Right ventricle myocardium superior (tissue), 1 donor: ENCODE data around the gene TMEM131. TPM values are rescaled to one million over a fixed set of nuclear protein-coding genes. Genes with fewer than 3 reads are reported as not detected.
"Not testable (repeated sequence)": the region's sequence is repeated elsewhere in the genome, so short reads cannot be mapped to it uniquely, and the experiment has no call there.

Experiments
- ATAC-seq: fragments of 200-7000 bp; cut with Tn5 transposase; one replicate; pipeline ENCODE4 v1.9.1; 2020; ENCODE audit warnings: mild to moderate bottlenecking; ENCODE audit not compliant: poor library complexity
- DNase-seq: peaks from one replicate; pipeline ENCODE4 v3.0.0-alpha.2; 2020
- intact Hi-C: fragments of 100-400 bp; cut with DNase I; formaldehyde crosslinking; loops from one replicate; pipeline ENCODE4 v1.11.2; 2022
- total RNA-seq: library from RNA; stranded (reverse); fragmentation: NEBNext Ultra II Directional; extraction: Animal tissue kit (Norgen Biotek cat#: 25700); gene quantifications from one replicate; pipeline ENCODE4 v1.2.1, GENCODE V29; 2021
- donor health status: DM: no; HTN: yes; CAD: no; lungs with severe emphysema.

Gene TMEM131
- total RNA-seq, 1 donor from 2014 or later, result 26.7 TPM

DNA sequence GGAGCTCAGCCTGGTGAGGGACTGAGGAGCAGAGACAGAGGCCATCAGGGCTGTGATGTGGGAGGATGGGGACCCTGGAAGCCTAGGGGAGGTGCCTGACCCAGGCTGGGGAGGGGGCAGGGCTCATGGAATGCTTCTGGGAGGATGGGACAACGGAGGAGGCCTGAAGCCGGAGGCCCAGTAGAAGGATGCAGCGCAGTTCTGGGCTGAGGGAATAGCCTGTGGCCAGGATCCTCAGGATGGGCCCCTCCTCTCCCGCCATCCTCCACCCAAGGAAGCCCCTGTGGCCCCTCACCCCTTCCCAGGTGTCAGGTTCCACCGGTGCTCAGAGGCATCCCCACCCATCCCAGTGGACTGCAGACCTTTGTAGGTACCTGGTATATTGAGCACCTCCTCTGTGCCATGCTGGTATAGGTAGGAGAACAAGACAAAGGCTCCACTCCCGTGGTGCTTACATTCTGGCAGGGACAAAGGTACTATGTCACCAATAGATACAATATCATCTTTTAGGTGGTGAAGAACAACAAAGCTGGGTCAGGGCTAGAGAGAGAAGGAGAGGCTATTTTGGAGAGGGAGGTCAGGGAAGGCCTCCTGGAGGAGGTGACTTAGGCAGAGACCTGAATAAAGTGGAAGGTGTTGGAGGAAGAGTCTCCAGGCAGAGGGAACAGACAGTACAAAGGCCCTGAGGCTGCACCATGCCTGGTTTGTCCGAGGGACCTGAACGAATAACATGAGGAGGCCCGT lies 279.6 kb downstream of the TMEM131 start:
- intact Hi-C loops, result no loop called here
- DNase-seq (no peak), ATAC-seq (no peak)

- intact Hi-C loops, result no loop called here
- DNase-seq (no peak), ATAC-seq (no peak)
Observed at GRCh38 chr2:97714950-97715652, 280.6 kb downstream of the TMEM131 start.

DNA sequence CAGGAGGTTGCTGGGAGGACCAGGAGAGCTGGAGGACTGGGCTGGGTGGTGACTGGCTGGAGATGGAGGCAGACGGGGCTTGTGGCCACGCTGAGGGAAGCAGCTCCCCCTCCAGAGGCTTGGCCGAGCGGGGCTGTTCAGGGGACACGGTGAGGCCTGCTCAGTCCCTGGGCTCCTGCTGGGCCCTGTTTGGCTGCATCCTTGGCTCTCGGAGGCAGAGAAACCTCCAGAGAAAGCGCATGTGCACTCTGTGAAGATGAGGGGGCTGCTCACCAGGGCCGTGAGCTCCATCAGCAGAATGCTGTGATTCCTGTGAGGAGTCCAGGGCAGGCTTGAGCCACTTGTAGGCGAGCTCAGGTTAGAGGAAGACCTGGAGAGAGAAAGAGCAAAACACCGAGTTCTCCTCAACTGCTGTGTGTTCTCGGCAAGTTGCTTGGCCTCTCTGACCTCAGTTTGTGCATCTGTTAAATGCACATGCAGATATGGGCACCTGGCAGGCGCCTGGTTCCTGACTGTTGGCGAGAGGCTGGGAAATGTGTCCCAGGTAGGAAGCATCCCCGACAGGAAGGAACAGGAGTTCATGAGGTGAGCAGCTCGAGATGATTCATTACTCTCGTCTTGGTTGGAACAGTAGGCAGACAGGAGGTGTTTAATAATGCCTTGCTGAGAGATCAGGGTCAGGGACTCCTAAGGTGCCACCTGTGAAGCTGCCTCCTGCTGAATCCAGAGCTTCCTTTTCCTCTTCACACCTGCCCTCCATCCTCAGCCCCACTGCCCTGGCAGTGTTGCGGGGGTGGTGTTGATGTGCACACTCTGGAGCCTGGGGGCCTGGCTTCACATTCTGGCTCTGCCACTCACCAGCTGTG lies 281.4 kb downstream of the TMEM131 start:
- ATAC-seq (no peak), DNase-seq (no peak)
- intact Hi-C loops, result no loop called here

GRCh38 chr2:97713296-97714083 lies 282.3 kb downstream of the TMEM131 start, which contains the start of gene ZAP70:
ZAP70 (plus strand) TSS chr2:97713576; CDS start chr2:97724037, 10,461 bp downstream.
- intact Hi-C loops, result no loop called here
- no peak for DNase-seq

GRCh38 chr2:97712693-97713295 lies 283.0 kb downstream of the TMEM131 start:
- intact Hi-C loops, result no loop called here
- DNase-seq, result no peak
- ATAC-seq, result no peak

More at GRCh38 chr2:97713296-97714083, 282.3 kb downstream of the TMEM131 start, which contains the start of gene ZAP70:
- ATAC-seq, result no peak

DNA sequence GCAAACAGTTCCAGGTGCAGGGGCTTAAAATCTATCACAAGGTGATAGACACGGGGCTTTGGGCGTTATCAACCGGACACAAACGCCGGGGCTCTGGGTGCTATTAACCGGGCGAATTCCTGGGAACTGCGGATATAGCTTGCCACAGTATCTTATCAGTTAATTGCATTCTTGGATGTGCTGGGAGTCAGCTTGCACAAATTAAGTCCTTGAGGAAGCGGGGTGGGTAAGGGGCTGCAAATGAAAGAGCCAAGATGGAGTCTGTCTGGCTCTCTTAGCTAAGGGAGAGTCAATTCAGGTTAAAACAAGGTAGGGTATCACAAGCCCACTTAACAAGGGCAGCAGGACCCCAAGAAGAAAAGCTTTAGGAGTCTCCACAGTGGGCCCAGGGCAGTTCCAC lies 283.6 kb downstream of the TMEM131 start:
- intact Hi-C loops, ATAC-seq, DNase-seq: not testable (repeated sequence)

- intact Hi-C loops, result no loop called here
- no peak for ATAC-seq
- DNase-seq, result no peak
Observed at GRCh38 chr2:97711394-97711711, 284.4 kb downstream of the TMEM131 start.

DNA sequence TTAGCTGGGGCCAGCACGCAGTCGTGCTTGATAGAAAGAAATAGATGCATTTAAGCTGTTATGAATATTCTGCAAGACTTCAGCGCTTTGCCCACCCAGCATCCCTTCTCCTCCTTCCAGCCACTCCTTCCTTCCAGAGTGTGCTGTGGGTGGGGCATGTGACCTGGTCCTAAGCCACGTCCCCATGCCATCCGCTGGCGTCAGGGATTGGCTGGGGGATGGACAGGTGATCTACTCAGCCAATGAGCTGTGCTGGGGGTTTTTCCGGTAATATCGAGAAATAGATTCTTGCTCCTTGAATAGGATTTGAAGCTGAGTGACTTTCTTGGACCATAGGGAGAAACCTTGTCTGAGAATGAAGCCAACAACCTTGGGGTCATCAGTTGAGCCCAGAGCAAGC lies 287.1 kb downstream of the TMEM131 start:
- no peak for DNase-seq
- no peak for ATAC-seq
- intact Hi-C loops, result loop anchor here (10.0 kb wide), 1 partner anchor 676 kb away; no protein-coding TSS in a partner anchor

GRCh38 chr2:97708048-97708380 lies 287.7 kb downstream of the TMEM131 start:
- DNase-seq (no peak), ATAC-seq (no peak)
- intact Hi-C loops, result loop anchor here (10.0 kb wide), 1 partner anchor 677 kb away; no protein-coding TSS in a partner anchor

DNA sequence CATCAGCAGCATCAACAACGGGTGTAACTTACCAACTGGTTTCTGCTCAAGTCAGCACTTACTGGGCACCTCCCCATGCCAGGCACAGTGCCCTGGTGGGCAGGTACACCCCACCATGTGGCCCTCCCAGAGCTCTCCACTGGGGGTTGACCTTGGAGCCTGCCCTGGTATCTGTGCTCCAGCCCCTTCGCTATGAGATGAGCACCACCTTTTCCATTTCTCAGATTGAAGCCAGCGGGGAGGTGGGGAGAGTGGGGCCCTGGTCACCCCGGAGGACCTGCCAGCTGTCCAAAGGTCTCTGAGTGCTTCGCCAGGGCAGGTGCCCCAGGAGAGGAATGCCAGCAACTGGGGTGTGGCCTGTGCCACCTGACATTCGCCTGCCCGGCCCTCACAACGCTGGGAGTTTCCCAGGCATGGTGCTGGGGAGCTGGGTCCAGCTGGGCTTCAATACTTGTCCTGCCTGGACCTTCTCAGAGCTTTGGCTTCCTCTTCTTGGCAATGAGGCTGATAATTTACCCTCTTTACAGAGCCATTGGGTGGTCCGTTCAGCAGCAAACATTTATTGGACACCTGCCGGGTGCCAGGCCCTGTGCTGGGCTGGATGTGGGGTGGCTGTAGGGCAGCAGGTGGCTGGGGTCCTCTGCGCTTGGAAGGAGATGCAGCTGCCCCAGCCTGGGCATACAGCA lies 288.2 kb downstream of the TMEM131 start:
- DNase-seq (no peak), ATAC-seq (no peak)
- intact Hi-C loops, result loop anchor here (10.0 kb wide), 1 partner anchor 677 kb away; no protein-coding TSS in a partner anchor

DNA sequence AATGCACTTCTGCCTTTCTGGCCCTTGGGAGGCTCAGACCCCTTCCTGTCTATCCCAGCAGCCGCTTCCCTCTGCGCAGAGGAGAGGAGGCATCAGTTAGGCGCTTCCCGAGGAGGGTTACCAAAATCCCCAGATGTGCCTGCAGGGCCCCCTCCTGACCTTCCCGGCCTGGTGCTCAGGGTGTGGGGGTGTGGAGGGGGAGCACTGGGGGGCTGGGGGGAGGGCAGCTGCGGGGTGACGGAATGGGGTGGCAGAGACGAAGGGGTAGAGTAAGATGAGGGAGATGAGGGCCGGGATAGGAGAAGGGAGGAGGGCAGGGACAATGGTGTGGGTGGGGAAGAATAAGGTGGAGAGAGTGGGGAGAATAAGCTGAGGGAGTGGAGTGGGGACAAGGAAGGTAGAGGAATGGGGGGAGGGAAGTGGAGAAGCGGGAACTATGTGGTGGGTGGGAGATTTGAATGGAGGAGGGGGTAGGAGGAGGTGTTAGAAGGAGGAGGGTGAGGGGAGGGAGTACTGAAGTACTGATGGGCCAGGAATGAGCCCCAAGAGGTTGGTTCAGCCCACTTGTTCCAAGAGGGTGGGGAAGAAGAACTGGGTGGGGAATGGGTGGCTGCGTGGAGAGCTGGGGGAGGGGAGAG lies 288.9 kb downstream of the TMEM131 start:
- DNase-seq (no peak), ATAC-seq (no peak)
- intact Hi-C loops, result loop anchor here (10.0 kb wide), 1 partner anchor 678 kb away; no protein-coding TSS in a partner anchor

Other genes with a start within 250 kb of the TMEM131 start
- gene VWA3B, start 91.2 kb upstream of the TMEM131 start, total RNA-seq, result 0.32 TPM